GM19023 (cell line): ENCODE data around the gene PGF.
"Not testable (repeated sequence)": the region's sequence is repeated elsewhere in the genome, so short reads cannot be mapped to it uniquely, and the experiment has no call there.

Experiments
- ATAC-seq: cut with Tn5 transposase; IDR thresholded peaks from one replicate; pipeline ENCODE4 v1.9.1; 2021; ENCODE audit warnings: mild to moderate bottlenecking, moderate library complexity; ENCODE audit not compliant: unreplicated experiment

The PGF gene

GRCh38 chr14:74955229-74956026 lies at the start of gene PGF:
Gene PGF, minus strand, starts transcription at chr14:74955597. Its CDS starts 355 bp downstream, at chr14:74955242.
- ATAC-seq, result no peak

DNA sequence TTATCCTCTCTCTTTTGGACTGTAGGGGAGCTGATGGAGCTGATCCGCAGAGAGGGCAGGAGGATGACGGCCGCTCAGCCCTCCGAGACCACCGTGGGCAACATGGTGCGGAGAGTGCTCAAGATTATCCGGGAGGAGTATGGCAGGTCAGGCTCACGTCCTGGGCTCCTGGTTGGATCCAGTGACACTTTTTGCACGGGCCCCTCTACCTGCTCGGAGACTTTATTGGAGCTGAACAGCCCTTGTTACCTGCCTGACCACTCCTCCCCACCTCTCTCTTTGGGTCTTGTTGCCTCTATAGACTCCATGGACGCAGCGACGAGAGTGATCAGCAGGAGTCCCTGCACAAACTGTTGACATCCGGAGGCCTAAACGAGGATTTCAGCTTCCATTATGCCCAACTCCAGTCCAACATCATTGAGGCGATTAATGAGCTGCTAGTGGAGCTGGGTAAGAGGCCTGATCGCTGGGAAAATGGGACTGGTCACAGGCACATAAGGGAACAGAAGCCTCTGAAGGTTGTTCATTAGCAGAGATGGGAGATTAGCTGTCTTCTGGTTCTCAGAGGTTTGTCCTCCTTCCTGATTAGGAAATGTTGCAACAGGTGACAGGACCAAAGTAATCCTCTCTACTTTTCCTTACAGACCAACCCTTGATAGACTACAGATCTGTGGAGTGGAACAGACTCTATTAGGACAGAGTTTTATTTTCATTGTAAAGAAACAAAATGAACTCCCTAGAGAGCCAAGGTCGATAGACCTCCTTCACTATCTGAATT lies 48.0 kb upstream of the PGF start:
- no peak for ATAC-seq

- ATAC-seq, result peak; percentile 98
These were observed 47.2 kb upstream of the PGF start, which contains the start of gene EIF2B2 for GRCh38 chr14:75002392-75003249. Gene EIF2B2, plus strand, starts transcription at chr14:75002921. Its CDS starts 70 bp downstream, at chr14:75002991.

GRCh38 chr14:75001899-75002298 lies 46.5 kb upstream of the PGF start:
- ATAC-seq, result no peak

DNA sequence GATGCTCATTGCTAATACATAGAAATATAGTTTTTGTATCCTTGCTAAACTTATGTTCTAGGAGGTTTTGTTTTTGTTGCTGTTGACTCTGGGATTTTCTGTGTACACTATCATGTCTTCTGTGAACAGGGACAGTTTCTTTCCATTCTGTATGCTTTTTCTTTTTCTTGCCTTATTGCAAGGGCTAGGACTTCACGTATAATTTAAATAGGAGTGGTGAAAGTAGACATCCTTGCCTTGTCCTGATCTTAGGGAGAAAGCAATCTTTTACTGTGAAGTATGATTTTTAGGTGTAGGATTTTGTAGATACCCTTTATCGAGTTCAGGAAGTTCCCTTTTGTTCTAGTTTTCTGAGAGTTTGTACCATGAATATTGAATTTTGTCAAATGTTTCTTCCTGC lies 45.9 kb upstream of the PGF start:
- ATAC-seq, result no peak

DNA sequence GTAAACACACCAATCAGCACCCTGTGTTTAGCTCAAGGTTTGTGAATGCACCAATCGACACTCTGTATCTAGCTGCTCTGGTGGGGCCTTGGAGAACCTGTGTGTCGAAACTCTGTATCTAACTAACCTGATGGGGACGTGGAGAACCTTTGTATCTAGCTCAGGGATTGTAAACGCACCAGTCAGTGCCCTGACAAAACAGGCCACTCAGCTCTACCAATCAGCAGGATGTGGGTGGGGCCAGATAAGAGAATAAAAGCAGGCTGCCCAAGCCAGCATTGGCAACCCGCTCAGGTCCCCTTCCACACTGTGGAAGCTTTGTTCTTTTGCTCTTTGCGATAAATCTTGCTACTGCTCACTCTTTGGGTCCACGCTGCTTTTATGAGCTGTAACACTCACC lies 40.4 kb upstream of the PGF start:
- ATAC-seq, result not testable (repeated sequence)

DNA sequence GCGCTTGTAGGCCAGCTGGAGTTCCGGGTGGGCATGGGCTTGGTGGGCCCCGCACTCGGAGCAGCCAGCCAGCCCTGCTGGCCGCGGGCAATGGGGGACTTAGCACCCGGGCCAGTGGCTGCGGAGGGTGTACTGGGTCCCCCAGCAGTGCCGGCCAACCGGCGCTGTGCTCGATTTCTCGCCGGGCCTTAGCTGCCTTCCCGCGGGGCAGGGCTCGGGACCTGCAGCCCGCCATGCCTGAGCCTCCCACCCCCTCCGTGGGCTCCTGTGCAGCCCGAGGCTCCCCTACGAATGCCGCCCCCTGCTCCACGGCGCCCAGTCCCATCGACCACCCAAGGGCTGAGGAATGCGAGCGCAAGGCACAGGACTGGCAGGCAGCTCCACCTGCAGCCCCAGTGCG lies 38.8 kb upstream of the PGF start:
- not testable (repeated sequence) for ATAC-seq

DNA sequence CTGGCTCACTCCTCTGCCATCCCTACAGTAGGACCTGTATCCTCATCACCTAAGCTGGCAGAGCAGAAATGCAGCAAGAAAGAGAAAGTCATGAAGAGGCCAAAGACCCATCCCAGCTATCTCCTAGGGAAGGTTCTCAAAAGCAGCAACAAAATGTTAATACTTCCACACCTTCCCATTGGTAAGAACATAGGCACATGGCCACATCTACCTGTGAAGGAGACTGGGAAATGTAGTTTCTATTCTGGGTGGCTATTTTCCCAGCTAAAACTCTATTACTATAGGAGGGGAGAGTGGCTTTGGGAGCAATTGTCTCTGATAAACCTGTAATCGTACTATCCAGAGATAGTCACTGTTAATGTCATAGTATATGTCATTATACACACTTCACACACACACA lies 33.6 kb upstream of the PGF start:
- ATAC-seq, result no peak

- no peak for ATAC-seq
These were observed 32.7 kb upstream of the PGF start for GRCh38 chr14:74988131-74988530.

- ATAC-seq, result no peak
These were observed 30.4 kb upstream of the PGF start for GRCh38 chr14:74985806-74986205.

- no peak for ATAC-seq
These were observed 29.6 kb upstream of the PGF start for GRCh38 chr14:74985028-74985310.

DNA sequence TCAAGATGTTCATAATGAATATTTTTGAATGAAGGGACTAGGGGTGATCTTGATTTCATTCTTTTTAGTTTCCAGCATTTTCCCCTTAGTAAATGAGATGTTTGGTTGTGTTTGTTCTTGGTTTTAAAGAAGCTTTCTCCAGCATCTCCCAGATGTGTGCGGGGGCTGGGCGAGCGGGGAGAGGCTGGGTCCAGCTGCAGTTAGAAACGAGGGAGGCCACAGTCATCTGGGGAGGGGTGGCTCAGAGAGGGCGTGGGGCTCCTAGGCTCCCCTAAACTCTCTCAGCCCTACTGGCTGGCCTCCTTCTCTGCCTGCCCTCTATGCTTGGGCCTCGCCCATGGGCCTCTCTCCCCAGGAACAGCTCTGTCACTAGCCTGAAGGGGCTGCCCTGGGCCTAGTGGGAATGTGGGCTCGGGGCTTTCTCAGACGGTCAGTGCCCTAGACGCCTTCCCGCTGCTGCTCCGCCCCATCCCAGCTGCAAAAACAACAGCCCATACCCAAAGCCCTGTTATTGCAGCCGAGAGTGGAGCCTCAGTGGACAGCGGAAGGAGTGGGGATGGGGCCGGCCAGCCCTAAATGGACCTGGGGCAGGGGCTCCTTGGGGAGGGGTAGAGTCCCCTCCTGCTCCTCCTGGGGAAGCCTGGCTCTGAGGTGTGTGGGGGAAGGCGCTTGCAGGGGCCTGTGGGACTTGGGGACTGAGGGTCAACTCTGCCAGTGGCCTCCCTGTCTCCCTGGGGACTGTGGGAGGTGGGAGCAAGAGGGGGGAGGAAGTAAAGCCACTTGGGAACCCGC lies 29.0 kb upstream of the PGF start:
- no peak for ATAC-seq

GRCh38 chr14:74983343-74983742 lies 27.9 kb upstream of the PGF start:
- ATAC-seq, result no peak

DNA sequence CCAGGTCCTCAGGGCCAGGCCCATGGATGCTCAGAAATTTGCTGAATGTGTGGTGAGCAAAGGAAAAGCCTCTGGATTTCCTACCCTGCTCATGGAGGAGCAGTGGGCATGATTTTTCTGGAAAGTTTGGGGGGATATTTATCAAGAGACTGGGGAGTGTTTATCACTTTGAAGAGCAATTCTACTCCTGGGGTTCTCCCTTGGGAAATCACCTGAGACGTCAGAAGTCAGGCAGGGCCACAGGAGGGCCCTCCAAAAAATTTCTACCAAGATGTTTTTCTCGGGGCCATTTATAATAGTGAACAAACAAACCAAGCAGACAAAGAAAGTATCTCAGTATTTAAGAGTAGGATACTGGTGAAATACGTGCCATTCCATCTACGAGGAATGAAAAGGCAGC lies 27.3 kb upstream of the PGF start:
- no peak for ATAC-seq

DNA sequence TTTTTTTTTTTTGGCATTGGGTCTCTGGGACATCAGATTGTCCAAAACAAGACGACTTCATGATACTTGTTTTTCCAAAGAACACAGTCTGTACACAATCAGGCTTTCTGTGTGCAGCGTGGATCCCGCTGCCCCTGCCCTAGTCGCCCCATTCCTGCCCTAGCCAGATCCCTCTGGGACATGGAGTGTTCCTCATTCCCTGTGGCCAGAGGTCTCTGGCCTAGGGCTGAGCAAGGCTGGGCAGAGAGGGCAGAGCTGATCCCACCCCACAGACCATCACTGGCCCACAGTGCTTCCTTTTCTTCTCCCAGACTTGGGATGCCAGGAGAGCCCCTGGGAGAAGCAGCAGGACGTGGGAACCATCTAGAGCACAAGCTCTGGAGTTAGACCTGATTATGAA lies 26.4 kb upstream of the PGF start:
- ATAC-seq, result no peak

DNA sequence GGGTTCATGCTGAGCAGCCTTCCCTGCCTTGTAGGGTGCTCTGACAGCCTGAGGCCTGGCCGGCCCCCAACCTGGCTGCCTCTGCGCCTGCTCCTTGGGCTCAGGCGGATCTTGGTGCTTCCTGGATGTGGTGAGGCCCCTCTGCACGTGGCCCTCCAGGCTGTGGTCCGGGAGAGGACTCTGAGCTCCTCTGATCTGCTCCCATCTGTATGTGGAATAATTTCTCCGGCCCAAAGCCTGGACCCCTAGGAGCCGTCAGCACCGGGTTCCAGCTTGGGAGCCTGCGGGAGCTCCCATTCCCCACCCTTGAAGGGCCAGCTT lies 26.0 kb upstream of the PGF start:
- ATAC-seq, result no peak

DNA sequence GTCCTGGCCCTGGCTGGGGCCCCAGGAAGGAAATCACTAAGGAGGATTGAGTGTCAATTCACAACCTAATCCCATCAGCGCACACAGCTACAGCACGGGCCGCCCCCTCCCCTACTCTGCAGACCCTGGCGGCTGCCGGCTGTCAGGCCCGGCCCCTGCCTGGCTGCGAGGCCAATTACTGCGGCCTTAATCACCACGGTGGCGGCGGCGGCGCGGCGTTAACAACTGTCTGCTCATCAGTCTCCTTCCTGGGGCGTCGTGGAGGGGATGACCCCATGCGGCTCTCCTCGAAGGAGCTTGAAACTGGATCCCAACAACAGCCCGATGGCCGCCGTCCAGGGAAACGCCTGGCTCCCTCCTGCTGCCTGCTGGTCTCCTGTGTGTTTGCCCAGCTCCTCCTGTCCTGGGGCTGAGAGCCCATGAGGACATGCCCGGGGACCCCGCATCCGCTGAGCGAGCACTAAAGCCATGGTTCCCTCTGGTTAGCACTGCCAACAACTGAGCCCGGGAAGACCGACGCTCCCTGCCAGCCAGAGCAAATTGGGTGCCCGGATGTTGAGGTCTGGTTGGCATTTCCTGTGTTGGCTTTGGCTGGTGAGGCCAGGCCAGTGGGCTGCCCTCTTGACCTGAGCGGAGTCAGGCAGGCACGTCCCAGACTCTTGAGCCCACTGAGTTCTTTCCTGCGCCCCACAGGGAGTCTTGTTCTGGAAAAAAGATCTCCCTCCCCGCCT lies 25.5 kb upstream of the PGF start:
- ATAC-seq, result no peak

DNA sequence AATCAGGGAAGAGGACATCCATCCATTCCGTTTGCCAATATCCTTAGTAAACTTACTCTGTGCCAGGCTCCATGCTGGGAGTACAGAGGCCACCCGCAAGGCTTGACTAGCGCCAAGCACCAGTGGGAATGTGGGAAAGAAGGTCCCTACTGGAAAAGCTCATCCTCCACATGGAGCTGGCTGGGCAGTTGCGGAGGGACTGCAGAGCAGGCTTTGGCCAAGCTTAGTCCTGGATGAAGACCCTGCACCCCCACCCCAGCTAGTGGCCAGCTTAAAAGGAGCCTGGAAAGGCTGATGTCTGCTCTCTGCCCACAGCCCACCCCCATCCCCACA lies 25.0 kb upstream of the PGF start:
- no peak for ATAC-seq

- no peak for ATAC-seq
These were observed 24.3 kb upstream of the PGF start for GRCh38 chr14:74979442-74980397.
